HG03442 (cell line): Measurements from ENCODE around the gene PRDM4.
"Not testable (repeated sequence)": the region's sequence is repeated elsewhere in the genome, so short reads cannot be mapped to it uniquely, and the experiment has no call there.

Experiments used
- ATAC-seq: cut with Tn5 transposase; IDR thresholded peaks from one replicate; pipeline ENCODE4 v1.9.1; 2021; ENCODE audit warnings: mild to moderate bottlenecking, moderate library complexity; ENCODE audit not compliant: unreplicated experiment

PRDM4 gene

DNA sequence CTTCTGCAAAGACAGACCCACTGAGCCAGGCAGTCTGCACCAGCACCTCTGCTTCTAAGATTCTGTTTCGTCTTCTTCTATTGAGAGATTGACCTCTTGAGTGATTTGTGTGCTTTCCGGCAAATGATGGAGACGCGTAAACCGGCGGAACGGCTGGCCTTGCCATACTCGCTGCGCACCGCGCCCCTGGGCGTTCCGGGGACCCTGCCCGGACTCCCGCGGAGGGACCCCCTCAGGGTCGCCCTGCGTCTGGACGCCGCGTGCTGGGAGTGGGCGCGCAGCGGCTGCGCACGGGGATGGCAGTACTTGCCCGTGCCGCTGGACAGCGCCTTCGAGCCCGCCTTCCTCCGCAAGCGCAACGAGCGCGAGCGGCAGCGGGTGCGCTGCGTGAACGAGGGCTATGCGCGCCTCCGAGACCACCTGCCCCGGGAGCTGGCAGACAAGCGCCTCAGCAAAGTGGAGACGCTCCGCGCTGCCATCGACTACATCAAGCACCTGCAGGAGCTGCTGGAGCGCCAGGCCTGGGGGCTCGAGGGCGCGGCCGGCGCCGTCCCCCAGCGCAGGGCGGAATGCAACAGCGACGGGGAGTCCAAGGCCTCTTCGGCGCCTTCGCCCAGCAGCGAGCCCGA, 14.3 kb upstream of the PRDM4 start:
- ATAC-seq = no peak

DNA sequence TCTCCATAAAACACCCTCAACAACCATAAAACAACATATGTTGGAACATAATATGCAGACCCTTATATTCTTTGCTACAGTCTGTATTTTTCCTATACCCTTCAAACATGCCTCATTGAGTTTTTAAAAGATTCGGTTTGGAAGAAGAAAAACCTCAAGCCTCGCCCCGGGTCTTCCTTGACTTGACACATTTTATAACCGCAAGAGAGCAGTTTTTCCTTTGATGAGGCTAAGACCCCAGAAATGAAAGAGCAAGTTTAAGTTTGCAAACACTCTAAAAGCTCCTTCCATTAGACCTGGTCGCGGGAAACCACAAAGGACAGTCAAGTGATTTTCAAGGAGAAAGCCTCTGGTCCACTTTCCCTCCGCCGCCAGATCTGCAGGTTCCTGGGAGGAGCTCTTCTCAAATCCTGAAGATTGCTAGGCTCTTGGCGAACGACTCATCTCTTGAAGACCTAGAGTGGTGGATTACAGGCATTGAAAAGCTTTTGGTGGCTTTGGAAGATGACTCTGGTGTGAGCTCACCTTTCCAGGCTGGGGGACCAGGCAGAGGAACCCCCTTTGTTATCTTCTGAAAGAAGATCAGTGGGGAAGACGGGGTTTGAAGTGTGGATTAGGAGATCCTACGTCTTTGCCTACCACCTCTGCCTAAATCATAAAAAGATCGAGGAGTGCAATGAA, 13.6 kb upstream of the PRDM4 start, which contains the start of gene ASCL4:
Gene ASCL4, plus strand, starts transcription at position 356 of the 681 bp plus-strand sequence. CDS start 515 bp downstream, outside the sequence.
- ATAC-seq = no peak

DNA sequence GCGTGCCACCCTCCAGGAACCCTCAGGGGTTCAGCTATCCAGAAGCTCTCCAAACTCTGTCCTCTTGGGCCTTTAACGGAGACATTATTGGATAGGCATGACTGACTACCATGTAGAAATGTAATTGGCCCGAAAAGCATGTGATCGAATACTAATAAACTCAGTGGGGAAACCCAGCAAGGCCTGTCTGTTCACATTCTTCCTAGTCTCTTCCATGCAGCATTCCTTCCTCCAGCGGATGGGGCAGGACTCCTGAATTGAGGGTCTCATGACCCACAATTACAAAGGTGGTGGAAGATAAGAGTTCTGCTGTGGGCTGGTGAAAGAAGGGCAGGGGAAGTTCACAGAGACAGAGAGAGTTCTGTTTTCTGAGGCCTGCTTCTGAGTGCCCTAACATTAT, 6.5 kb upstream of the PRDM4 start:
- no peak for ATAC-seq

DNA sequence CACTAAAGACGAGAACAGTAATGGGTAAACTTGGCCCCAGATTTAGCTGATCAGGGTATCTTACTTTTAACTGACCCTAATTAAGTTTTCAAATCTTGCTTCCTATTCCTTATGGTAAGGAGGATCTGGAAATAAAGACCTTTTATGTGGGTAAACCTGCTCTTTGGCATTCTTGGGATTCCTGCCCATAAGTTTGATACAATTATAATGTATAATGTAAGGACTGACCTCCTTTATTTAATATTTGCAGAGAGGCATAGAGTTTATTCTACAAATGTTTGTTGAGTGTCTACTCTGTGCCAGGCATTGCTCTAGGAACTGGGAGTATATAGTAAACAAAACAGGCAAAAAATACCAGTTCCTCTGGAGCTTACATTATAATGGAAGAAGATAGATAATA, 4.4 kb upstream of the PRDM4 start:
- ATAC-seq = no peak

DNA sequence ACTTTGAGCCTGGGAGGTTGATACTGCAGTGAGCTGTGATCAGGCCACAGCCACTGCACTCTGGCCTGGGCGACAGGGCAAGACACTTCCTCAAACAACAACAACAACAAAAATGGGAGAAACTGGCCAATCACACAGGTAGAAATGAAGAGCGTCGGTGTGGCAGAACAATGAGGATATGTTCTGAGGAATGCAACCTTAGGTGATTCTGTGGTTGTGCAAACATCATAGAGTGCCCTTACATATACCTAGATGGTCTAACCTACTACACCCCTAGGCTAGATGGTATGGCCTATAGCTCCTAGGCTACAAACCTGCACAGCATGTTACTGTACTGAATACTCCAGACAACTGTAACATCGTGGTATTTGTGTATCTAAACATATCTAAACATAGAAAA, 3.7 kb upstream of the PRDM4 start:
- no peak for ATAC-seq

DNA sequence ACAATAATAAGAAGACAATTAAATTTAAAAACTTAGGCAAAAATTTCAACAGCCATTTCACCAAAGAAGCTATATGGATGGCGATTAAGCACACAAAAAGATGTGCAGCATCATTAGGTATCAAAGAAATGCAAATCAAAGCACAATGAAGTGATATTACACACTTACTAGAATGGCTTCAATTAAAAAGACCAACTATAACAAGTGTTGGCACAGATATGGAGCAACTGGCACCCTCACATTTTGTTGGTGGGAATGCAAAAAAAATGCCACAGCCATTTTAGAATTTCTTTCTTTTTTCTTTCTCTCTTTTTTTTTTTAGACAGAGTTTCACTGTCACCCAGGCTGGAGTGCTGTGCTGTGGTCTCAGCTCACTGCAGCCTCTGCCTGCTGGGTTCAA, 1.9 kb upstream of the PRDM4 start:
- no peak for ATAC-seq

DNA sequence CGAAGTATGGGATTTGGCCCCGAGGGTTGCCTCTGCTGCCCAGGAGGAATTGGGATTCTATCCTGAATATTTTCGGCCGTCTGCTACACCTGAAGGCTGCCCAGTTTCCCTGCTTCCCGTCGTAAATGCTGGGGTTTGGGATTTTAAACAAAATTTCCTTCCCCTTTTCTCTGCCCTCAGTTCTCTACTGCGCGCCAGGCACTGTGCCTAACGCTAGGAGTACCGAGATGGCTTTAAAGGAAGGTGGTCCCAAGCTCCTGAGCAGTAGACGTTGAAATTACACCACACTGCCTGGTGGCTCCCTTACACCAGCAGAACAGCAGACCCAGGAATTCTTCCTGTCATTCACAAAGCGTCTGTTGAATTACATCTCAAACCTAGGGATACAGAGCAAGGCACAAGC, 566 bp upstream of the PRDM4 start:
- ATAC-seq = no peak

DNA sequence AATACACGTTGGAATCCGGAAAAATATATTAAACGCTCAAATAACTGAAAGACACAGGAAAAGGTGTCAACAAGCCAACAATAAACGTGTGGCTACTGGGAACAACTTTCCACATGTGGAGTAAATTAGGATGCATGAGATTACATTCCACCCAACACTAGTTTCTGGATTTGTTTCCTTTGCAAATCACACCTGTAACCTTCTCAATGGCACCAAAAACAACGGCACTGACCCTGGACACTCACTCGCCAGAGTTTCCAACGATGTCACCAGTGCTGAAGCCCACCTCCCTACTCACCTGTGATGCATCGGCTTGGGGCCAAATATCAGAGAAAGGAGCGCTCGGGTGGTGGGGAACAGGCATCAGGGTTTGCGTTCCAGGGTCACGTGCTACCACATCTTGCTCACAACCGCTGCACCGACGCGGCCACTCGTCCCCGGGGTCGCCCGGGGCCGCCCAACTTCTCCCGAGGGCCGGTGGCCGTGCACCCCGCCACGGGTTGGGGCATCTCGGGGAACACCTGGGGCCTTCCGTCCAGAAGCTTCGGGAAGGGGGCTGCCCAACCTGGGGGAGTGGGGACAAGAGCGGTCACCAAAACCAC, 629 bp downstream of the PRDM4 start:
- ATAC-seq = peak; percentile 19

DNA sequence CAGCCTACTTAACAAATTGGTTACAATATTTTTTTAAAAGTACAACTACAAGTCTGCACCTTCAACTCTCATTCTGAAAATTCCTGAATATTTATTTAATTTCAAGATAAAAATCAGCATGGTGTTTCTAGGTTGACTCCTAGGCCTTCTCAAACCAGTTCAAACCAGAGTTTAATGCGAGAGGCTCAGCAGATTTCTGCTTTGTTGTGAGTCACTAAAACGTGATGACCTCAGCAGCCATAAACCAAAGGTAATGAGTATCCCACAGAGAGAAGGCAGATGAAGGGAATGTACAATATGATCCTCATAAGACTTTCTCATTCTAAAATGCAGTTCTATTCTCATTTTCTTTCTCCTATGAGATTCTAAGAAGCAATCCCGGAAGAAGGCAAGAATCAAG, 1.5 kb downstream of the PRDM4 start:
- no peak for ATAC-seq

DNA sequence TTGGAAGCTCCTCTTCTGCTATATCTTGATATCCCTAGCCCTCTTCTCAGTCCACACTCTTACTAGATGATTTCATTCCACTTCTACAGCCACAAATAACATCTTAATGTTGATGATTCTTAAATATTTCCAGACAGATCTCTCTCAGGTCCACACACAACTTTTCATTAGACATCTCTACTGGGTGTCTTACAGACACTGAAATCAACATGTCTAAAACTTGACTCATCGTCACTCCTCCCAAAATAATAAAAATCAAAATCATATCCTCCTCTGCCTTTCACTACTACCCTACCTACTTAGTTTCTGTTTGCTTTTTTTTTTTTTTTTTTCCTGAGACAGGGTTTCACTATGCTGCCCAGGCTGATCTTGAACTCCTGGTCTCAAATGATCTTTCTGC, 11.9 kb downstream of the PRDM4 start:
- ATAC-seq = no peak

DNA sequence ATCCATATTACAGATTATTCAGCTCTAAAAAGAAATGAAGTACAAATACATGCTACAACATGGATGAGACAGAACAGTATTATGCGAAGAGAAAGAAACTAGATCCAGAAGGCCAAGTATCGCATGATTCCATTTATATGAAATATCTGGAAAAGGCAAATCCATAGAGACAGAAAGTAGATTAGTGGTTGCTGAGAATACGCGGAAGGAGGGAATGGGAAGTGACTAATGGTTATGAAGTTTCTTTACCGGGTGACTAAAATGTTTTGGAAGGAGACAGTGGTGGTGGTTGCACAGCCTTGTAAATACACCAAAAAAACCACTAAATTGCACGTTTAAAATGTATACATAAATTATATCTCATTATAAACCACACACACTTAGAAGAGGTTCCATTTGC, 12.5 kb downstream of the PRDM4 start:
- no peak for ATAC-seq

DNA sequence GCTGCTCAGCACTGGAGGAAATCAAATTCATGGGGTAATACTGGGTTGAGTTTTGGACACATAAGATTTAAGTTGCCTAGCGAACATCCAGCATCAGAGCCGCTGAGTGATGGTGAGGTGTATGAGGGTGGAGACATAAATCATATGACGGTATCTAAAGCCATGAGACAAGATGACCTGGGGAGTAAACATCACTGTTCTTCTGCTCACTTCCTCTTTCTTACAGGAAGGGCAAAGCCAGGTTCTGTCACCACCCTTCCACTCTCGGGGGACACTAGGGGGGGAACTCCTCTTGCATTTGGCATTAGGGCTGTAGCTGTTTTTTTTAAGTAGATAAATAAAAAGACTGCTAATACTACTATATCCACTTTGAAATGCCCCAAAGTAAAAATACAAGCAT, 24.0 kb downstream of the PRDM4 start:
- ATAC-seq = peak; percentile 96

DNA sequence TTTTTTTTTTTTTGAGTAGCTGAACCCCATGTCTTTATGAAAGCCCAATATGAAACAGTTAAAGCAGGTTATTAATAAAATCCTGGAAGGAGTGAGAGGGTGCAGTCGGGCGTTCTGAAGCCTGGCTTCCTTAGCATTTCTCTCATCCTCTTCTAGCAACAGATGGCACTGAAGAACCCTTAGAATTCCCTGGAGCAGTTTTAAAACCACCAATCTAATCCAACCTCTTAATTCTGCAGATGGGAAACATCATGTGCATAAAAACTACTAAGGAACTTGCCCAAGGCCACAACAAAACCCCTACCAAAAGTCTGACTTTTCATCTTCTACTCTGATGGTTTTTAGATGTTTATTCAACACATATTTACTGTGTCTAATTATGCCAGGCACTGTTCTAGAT, 25.2 kb downstream of the PRDM4 start:
- ATAC-seq = no peak

DNA sequence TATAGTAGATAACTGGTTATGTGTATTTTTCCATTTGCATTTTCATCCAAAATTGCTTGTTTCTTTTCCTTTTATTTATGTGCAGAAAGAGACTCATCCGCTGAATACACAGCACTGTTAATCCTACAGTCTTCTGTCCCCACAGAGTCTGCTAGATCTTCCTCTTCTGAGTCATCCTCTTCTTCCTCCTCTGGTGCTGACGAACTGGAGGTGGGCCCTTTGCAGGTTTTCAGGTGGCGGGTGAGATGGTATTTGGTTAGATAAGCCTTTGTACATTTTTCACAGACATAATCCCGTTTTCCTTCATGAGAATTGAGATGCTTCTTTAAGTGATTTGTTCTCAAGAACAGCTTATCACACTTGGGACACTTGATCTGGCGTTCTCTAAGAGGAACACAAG, 26.8 kb downstream of the PRDM4 start:
- no peak for ATAC-seq

DNA sequence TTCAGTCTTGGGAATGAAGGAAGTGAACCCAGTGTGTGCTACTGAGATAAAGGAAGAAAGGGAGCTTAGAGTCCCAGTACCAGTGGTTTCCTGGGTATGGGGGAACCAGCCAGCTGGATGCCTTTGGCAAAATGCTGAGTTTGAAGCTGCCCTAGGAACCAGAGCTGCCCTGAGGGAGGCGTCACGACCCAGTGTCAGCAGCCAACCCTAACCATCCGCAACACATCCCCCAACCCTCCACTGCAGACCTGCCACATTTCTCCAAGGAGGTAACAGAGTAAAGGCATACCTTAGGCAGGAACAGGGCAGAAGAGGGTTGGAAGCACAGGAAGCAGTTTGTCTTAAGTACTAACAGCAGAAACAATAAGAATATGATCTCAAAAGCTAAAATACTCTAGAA, 28.6 kb downstream of the PRDM4 start:
- ATAC-seq = no peak

DNA sequence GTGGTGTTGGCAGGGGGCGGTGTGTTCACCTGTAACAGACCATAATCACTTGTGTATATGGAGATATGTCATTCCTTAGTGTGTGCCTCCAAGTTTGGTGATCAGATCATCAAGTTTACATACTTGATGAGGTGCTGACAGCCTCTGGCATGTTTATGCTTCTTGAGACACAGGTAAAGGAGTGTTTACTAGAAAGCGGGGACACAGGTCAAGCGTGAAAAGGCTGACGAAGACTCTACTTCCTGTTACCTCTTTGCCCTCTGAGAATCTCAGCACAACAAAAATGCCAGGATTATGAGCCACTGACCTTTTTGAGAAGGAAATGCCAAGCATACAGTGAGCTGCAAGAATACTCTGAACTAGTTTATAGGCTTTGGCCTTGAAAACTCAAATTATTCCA, 29.6 kb downstream of the PRDM4 start:
- ATAC-seq = no peak

DNA sequence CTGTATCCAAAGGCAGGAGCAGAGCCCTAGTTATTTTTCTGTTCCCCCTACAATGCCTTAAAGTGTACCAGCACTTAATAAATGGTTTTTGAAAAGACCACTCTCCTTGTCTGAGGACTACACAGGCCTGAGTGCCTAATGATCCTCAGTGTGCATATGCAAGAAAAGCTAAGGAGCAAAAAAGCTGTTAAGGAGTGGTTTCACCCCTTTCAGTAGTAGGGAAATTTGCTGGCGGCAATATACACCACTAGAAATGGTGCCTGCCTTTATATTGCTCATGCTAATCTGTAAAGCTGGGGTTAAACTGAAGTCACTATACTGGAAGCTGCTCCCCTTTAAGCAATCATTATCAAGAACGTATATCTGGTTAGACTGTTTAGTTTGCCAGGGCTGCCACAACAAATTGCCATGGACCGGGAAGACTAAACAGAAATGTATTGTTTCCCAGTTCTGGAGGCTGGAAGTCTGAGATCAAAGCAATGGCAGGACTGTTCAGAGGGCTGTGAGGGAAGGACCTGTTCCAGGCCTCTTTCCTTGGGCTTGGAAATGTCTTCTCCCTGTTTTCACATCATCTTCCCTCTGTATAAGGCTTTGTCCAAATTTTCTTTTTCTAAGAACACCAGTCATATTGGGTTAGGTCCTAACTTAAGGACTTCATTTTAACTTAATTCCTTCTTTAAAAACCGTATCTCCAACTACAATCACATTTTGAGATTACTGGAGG, 30.2 kb downstream of the PRDM4 start:
- ATAC-seq = no peak

DNA sequence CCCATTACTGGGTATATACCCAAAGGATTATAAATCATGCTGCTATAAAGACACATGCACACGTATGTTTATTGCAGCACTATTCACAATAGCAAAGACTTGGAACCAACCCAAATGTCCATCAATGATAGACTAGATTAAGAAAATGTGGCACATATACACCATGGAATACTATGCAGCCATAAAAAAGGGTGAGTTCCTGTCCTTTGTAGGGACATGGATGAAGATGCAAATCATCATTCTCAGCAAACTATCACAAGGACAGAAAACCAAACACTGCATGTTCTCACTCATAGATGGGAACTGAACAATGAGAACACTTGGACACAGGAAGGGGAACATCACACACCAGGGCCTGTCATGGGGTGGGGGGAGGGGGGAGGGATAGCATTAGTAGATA, 33.2 kb downstream of the PRDM4 start:
- ATAC-seq = not testable (repeated sequence)

DNA sequence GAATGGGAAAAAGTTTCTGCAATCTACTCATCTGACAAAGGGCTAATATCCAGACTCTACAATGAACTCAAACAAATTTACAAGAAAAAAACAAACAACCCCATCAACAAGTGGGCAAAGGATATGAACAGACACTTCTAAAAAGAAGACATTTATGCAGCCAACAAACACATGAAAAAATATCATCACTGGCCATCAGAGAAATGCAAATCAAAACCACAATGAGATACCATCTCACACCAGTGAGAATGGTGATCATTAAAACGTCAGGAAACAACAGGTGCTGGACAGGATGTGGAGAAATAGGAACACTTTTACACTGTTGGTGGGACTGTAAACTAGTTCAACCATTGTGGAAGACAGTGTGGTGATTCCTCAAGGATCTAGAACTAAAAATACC, 33.6 kb downstream of the PRDM4 start:
- ATAC-seq = not testable (repeated sequence)

DNA sequence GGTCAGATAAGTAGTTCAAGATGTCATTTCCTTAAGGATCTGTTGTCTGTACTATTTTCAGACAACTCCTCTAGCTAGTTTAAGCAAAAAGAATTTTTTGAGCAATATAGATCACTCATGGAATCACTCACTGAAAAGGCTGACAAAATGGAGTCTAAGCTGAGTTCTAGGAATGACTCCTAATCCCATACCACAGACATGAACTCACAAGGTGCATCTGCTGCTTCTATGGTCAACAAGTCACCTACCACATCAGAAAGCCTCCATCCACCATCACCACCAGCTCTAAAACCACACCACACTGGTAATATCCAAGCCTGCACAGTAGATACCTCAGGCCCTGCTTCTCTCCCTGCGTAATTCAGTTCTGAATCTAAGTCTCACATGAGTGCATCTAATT, 42.3 kb downstream of the PRDM4 start:
- ATAC-seq = no peak

DNA sequence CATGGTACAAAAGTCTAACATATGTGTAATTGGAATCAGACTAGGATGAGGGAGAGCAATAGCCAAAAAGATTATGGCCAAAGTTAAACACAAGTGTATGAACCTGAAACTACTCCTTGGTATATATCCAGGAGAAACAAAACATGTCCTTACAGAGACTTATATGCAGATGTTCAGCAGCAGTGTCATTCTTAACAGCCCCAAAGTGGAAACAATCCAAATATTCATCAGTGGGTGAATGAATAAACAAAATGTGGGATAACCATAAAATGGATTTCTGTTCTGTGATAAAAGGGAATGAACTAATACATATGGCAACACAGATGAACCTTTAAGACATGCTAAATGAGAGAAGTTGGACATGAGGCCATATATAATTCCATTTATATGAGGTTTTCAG, 45.2 kb downstream of the PRDM4 start:
- no peak for ATAC-seq

DNA sequence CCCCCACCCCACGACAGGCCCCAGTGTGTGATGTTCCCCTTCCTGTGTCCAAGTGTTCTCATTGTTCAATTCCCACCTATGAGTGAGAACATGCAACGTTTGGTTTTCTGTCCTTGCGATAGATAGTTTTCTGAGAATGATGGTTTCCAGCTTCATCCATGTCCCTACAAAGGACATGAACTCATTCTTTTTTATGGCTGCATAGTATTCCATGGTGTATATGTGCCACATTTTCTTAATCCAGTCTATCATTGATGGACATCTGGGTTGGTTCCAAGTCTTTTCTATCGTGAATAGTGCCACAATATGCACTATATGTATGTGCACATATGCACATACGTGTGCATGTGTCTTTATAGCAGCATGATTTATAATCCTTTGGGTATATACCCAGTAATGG, 55.4 kb downstream of the PRDM4 start:
- ATAC-seq = not testable (repeated sequence)
